Posterior vena cava (tissue), 2 donors: ENCODE results near the gene KRTAP5-4. TPM values are rescaled to one million over a fixed set of nuclear protein-coding genes. Genes with fewer than 3 reads are reported as not detected.
"Not testable (repeated sequence)": the region's sequence is repeated elsewhere in the genome, so short reads cannot be mapped to it uniquely, and the experiment has no call there.

Experiments used
- DNase-seq: peaks from one replicate; pipeline ENCODE4 v3.0.0-alpha.2; 2020; ENCODE audit warnings: low spot score
- intact Hi-C, 2 donors: fragments of 100-400 bp; cut with DNase I; formaldehyde crosslinking; loops; one replicate each; pipeline versions ENCODE4 v1.14.1 to v1.14.2; 2022 to 2023
- long read RNA-seq, 2 donors: library from polyadenylated mRNA; unstranded; transcript quantifications; one replicate each; pipeline ENCODE4 v2.0.0, GENCODE V29; 2020 to 2021
- total RNA-seq, 2 donors: library from RNA; stranded (reverse); fragmentation: NEBNext Ultra II Directional; extraction: Animal tissue kit (Norgen Biotek cat#: 25700); gene quantifications; one replicate each; pipeline ENCODE4 v1.2.1, GENCODE V29; 2021
- donor health status: DM: yes; HTN: yes; CAD: no.
- donor health status: DM: yes; HTN: yes; CAD: no.

The KRTAP5-4 gene
- total RNA-seq: not detected
- long read RNA-seq, donor 1: 0 reads
- long read RNA-seq, donor 2: 0 reads

GRCh38 chr11:1622086-1622485, at the start of gene KRTAP5-4:
KRTAP5-4 (minus strand) TSS chr11:1622138; CDS start chr11:1622093, 45 bp downstream.
- intact Hi-C loops: no loop called here
- no peak for DNase-seq

GRCh38 chr11:1671658-1672057, 49.7 kb upstream of the KRTAP5-4 start:
- DNase-seq: no peak
- intact Hi-C loops: no loop called here

- intact Hi-C loops: no loop called here
- DNase-seq: peak; percentile 45
Observed at GRCh38 chr11:1670905-1671371, 49.0 kb upstream of the KRTAP5-4 start.

GRCh38 chr11:1670457-1670856, 48.5 kb upstream of the KRTAP5-4 start:
- intact Hi-C loops, DNase-seq: not testable (repeated sequence)

GRCh38 chr11:1669546-1670218, 47.7 kb upstream of the KRTAP5-4 start:
- peak; percentile 74 for DNase-seq
- intact Hi-C loops: no loop called here

- peak; percentile 57 for DNase-seq
- intact Hi-C loops: no loop called here
Observed at GRCh38 chr11:1668911-1669473, 47.1 kb upstream of the KRTAP5-4 start.

- DNase-seq: peak; percentile 44
- intact Hi-C loops: no loop called here
Observed at GRCh38 chr11:1667906-1668305, 46.0 kb upstream of the KRTAP5-4 start.

- intact Hi-C loops: no loop called here
- DNase-seq: peak; percentile 63
Observed at GRCh38 chr11:1667121-1667850, 45.3 kb upstream of the KRTAP5-4 start.

GRCh38 chr11:1665313-1665712, 43.4 kb upstream of the KRTAP5-4 start:
- intact Hi-C loops: no loop called here

GRCh38 chr11:1662699-1663283, 40.9 kb upstream of the KRTAP5-4 start:
- intact Hi-C loops: not testable (repeated sequence)
- peak; percentile 47 for DNase-seq

More at GRCh38 chr11:1665313-1665712, 43.4 kb upstream of the KRTAP5-4 start:
- DNase-seq: peak; percentile 37

- intact Hi-C loops: not testable (repeated sequence)
- peak; percentile 61 for DNase-seq
Observed at GRCh38 chr11:1661454-1662269, 39.7 kb upstream of the KRTAP5-4 start.

- intact Hi-C loops: no loop called here
- peak; percentile 44 for DNase-seq
Observed at GRCh38 chr11:1660111-1660867, 38.4 kb upstream of the KRTAP5-4 start.

- intact Hi-C loops: no loop called here
- peak; percentile 59 for DNase-seq
Observed at GRCh38 chr11:1659506-1659905, 37.6 kb upstream of the KRTAP5-4 start.

- peak; percentile 18 for DNase-seq
- intact Hi-C loops: no loop called here
Observed at GRCh38 chr11:1656670-1657069, 34.7 kb upstream of the KRTAP5-4 start.

- intact Hi-C loops: no loop called here
- DNase-seq: peak; percentile 66
Observed at GRCh38 chr11:1656061-1656441, 34.1 kb upstream of the KRTAP5-4 start.

GRCh38 chr11:1655168-1656060, 33.5 kb upstream of the KRTAP5-4 start:
- DNase-seq: peak; percentile 75
- intact Hi-C loops: no loop called here
